HG03520 (cell line): ENCODE data around the gene BIRC6.
"Not testable (repeated sequence)": the region's sequence is repeated elsewhere in the genome, so short reads cannot be mapped to it uniquely, and the experiment has no call there.

Experiments used
- ATAC-seq: cut with Tn5 transposase; IDR thresholded peaks from one replicate; pipeline ENCODE4 v1.9.1; 2021; ENCODE audit warnings: mild to moderate bottlenecking, moderate library complexity; ENCODE audit not compliant: unreplicated experiment

Gene BIRC6

DNA sequence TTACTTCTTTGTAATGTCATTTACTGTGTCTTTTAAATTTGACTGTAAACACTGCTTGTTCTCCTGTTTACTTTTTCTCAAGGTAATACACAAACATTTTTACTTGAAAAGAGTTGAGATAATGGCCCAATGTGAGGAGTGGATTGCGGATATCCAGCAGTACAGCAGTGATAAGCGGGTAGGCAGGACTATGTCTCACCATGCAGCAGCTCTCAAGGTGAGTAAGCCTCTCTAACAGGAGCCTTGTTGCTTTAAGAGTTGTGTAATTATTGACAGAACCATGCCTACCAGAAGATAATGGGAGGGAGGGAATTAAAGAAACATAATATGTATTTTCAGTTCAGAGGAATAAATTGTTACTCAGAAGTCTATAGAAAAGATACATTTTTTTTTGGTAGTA lies 254.5 kb downstream of the BIRC6 start:
- ATAC-seq: no peak

DNA sequence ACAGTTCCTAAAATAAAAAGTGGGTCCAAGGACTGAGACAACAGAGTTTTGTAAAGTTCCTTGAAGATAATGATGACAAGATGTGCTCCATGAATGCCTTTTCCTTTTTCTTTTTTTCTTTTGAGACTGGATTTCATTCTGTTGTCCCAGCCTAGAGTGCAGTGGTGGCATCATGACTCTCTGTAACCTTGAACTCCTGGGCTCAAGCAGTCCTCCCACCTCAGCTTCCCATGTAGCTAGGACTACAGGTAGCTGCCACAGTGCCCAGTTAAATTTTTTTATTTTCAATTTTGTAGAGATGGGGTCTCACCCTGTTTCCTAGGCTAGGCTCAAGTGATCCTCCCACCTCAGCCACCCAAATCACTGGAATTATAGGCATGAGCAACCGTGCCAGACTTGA lies 254.9 kb downstream of the BIRC6 start:
- no peak for ATAC-seq

DNA sequence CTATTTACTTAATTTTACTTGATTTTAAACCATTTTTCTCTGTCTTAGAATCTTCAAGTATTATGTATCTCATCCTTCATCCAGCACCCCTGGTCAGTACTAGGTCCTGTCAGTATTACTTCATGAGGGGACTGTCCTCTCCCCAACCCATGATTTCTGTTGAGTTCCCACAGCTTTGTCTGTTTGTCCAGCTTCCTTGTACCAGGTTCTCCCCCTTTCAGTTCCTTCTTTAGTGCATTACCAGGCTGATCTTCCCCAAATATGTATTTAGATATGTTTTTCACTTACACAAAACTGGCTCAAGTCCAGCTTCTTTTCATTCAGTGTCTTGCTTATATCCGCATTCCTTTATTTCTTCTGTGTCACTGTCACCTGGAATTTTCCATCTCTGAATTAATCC lies 257.3 kb downstream of the BIRC6 start:
- no peak for ATAC-seq

DNA sequence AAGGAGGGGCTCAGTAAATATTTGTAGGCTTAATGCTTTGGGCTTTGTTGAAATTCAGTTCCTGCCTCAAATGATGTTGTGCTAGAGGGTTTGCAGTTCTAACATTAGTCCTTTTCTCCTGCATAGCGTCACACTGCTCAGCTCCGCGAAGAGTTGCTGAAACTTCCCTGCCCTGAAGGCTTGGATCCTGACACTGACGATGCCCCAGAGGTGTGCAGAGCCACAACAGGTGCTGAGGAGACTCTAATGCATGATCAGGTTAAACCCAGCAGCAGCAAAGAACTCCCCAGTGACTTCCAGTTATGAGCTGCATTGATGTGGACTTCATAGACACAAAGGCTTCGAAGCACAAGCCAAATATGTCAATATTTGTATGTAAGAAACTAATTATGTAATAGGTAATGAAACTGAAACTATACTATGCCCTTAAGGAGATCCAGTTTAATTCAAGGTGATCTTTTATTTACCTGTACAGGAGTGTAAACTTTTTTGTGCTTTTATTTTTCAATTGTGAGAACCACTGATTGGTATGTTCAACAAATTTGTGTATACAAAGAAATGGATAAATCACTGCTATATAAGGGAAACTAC lies 260.9 kb downstream of the BIRC6 start:
- no peak for ATAC-seq

DNA sequence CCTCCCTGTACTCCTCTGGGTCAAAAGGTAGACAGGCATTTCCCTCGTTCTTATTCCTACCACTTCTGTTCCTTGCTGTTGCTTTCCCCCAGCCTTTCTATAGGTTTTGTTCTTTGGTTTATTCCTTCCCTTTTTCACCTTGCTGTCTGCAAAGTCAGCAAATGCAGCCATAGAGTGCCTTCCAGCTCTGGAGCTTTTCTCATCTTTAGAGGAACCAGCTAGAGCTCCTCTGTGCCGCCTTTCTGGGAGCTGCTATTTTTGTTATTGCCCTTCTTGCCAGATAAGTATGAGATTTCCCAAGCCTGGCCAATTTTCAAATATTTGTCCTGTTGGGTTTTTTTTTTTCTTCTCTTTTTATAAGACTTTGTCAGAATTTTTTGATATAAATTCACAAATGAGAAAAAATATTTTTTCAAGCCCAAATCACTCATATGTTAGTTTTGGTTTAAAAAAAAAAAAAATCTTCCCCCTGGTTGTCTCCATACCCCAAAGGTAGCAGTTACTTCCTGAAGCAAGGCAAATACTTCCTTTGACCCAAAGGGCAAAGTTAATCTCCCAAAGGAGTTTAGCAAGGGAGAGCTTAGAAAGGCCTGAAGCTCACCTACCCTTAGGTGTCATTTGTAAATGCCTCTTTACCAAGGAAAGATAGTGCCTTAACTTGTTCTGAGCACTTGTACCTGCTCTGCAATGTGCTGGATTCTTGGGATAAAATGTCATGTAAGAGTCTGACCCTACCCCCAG lies 265.9 kb downstream of the BIRC6 start:
- no peak for ATAC-seq

DNA sequence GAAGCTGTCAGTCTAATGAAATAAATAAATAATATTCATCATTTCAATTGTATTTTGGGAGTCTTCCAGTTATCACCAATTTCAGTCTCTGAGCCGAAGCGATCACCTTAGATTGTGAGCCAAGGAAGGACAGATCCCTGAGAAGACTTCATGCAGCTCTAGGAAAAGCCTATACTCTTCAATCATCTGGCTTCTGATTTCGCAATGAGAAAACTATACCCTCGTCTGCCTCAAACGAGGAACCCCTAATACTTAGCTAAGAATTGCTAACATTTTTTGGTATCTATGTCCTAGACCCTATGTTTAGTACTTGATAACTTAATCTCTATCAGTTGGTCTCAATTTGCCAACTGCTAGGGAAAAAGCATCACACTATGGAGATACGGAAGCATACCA lies 266.5 kb downstream of the BIRC6 start:
- no peak for ATAC-seq

DNA sequence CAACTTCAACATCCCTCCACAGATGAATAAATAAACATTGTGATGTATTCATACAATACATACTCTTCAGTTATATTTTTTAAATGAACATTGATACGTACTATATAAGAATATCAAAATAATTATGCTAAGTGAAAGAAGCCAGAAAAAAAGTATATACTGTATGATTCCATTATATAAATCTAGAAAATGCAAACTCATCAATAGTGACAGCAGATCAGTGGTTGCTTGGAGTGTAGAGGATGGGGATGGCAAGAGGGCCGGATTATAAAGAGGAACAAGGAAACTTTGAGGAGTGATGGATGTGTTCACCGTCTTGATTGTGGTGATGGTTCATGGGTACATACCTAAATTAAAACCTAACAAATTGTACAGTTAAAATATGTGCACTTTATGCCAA lies 268.0 kb downstream of the BIRC6 start:
- no peak for ATAC-seq

DNA sequence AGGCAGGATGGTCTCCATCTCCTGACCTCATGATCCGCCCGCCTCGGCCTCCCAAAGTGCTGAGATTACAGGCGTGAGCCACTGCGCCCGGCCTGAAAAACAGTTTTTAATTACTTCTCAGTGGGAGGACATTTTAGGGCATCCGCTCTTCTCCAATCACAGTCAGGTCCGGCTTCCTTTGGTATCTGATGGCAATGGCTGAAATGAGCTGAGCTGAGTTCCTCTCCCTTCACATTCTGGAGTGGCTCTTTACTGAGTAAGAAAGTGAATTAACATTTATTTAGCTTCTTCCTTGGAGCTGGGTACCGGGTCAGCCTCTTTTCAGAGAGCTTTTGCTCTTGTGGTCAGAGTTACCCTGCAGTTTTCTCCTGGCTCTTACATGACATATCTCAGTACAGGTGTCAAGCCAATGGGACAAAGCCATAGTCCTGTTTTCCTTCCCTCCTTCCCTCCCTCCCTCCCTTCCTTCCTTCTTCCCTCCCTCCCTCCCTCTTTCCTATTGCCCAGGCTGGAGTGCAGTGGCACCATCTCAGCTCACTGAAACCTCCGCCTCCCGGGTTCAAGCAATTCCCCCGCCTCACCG lies 269.9 kb downstream of the BIRC6 start:
- ATAC-seq: no peak

DNA sequence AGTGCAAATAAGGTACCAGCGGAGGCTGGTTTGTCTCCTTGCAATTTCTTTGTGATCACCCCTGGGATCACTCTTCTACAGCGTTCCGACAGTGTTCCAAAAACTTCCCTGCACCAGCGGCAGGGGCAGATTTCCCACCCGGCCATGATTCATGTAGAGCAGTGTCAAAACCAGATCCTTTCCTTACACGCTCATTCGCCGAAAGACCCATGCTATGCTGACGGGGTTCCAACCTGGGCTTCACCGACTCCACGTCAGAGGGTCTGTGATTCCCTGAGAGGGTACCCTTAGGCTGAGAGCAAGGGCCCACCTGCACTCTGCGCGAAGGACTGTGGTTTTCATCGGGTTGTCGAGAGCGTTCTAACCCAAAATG lies 270.6 kb downstream of the BIRC6 start:
- peak; percentile 32 for ATAC-seq

DNA sequence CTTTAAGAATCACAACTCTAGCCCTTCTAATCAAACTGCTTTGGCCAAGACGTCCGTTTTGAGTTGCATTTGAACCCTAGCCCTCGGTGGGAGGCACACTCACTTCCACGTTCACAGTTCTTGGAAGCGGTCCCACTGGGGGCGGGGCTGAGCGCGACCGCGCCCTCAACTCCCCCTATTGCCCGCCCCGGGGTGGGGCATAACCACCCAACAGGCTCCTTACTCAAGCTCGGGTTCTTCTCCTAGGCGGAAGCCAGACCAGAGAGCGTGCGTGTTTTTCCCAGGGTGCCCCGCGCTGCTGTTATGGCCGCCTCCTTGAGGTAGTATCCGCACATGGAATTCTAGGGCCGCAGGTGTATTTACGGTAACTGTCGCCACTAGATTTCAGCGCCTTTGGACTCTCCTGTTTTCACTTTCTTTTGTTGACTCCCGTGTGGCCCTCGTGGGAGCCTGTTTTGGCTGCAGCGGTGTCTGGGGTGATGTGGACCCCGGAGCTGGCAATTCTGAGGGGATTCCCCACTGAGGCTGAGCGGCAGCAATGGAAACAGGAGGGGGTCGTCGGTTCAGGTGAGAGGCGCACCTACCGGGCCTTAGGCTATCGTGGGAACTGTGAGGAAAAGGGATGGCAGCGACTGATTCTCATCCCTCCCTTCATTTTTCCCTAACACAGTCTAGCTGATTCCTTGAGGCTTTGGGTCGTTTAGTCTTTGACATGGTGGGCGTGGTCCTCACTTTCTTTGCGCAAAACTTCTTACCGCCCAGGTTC lies 271.2 kb downstream of the BIRC6 start, which contains the start of gene TTC27:
TSS of gene TTC27 (plus strand) at position 237 of the 766 bp plus-strand sequence. CDS start at position 480, 243 bp downstream.
- peak; percentile 99 for ATAC-seq

DNA sequence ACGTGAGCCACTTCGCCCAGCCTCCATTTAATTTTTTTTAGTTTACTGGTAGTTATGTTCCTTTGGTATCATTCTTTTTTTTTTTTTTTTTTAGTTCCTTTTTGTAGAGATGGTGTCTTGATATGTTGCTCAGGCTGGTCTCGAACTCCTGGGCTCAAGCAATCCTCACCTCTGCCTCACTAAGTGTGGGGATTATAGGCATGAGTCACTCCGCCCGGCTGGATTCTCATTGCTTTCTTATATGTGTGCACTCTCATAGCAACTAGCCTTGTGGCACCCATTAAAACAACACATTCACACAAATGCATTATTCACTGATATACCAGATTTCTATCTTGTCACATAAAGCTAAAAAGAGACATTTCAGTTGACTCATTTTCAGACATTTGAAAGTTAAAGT lies 275.3 kb downstream of the BIRC6 start:
- no peak for ATAC-seq

DNA sequence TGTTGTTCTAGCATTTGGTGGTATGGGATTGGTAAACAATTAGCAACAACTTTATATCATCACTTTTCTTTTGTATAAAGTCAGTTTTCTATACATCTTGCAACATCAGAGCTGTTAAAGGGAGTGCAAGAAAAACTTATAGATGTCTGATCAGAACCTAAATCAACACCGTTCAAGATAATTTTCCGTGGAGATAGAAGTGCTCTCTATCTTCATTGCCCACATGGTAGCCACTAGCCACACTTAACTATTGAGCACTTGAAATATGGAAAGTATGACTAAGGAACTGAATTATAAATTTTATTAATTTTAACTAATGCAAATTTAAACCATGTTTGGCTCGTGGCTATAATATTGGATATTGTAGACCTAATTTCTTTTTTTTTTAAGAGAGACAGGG lies 276.2 kb downstream of the BIRC6 start:
- ATAC-seq: no peak

DNA sequence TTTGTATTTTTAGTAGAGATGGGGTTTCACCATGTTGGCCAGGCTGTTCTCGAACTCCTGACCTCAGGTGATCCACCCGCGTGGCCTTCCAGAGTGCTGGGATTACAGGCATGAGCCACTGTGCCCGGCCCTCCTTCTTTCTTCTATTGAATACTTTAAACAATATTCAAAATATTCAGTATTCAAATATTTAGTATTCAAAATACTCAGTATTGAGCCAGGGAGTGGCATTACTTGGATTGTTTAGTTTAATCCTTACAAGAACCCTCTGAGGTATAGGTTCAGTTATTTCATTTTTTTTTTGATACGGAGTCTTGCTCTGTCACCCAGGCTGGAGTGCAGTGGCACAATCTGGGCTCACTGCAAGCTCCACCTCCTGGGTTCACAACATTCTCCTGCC lies 281.7 kb downstream of the BIRC6 start:
- ATAC-seq: not testable (repeated sequence)

DNA sequence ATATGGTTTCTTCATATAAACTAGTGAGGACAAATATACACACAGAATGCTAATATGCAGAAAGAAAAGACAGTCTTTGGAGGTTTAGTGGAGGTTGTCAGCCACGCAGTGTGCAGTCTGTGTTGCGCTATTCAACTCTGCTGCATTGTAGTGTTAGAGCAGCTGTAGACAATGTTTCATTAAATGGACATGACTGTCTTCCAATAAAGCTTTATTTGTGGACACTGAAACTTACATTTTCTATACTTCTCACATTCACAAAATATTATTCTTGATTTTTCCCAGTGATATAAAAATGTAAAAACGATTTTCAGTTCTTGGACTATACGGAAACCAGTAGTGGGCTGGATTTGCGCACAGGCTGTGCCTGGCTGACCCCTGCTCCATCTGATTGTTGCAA lies 284.4 kb downstream of the BIRC6 start:
- no peak for ATAC-seq

DNA sequence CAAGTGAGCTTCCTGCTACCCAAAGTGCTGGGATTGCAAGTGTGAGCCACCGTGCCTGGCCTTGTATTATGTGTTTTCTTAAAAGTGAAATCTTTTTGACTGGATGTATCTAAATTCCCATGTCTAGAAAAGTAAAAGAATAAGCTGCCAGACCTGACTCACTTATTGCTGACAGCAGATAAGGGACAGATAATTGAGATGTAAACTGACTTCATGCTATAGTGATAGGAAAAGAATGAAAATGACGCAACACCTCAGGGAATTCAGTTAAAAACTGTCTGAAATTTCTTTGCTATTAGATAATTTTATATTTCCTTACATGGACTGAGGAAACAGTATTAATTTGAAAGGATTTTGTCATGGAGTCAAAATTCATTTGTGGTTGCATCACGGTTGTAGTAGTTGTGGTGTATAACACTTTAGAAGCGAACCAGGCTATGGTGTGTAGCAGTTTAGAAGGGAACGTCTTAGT lies 290.4 kb downstream of the BIRC6 start:
- no peak for ATAC-seq

DNA sequence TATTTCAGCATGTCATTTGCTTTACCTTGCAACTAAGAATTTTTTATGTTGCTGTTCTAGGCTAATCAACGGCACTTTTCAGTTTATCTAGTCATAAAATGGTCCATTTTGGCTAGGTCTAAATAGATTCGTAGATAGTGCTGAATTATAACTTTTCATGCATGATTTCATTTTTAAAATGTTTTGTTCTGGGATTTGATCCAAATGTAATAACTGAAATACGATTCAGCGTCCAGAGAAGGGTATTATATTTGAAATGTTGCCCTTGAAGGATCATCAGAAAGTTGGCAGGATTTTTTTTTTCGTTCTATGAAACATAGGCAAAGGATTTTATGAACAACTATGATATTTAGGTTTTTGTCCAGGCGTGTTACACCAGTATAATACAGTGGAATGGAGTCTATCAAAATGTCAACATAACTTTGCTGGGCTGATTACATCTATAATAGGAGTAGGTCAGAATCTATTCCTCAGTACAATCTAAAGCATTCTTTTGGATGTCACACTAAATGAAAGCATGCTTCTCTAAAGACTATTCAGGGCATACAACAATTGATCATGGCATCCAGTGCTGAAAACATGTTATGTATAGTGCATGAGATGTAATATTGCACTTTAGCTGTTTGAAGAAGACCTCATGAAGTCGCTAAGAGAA lies 295.9 kb downstream of the BIRC6 start:
- no peak for ATAC-seq

DNA sequence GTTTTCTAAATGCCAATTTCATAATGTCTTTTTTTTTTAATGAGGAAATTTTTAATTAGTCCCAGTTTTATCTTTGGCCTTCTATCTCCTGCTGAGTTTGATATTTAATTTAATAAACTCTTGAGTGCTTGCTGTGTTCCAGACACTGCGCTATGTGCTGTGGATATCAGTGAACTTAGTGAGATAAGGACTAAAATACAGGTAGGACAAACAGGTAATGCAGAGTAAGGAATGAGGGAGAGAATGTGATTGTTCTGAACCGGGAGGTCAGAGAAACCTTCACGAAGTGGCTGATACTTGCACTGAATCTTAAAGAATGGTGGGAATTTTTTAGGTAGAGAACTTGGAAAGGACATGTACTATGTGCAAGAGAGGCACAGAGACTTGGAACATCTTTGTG lies 299.2 kb downstream of the BIRC6 start:
- ATAC-seq: no peak

DNA sequence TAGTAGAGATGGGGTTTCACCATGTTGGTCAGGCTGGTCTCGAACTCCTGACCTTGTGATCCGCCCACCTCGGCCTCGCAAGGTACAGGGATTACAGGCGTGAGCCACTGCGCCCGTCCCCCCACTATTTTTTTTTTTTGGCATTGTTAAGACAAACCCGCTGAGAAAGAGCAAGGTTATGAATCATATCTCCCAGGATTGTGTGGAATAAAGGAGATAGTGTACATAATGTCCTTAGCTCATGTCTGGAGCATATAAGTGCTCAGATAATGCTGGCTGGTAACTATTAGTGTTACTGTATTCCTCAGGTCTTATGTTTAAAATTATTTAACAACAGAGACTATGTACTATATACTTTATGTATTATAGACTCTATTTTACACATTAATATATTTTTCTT lies 307.0 kb downstream of the BIRC6 start:
- no peak for ATAC-seq

DNA sequence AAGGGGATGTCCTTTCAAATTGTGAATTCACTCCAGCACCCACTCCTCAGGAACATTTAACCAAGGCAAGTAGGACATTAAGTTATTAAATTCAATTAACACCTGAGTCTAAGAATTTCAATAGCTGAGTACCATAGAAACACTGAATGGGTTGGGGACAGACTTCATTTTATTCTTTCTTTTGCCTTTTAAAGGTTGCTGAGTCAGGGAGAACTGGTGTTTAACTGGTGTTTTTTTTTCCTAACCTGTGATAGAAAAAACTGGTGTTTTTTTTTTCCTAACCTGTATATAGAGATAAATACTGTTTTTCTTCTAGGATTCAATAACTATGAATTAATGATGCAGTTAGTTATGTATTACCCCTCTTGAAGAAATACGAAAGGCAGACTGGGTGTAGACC lies 309.9 kb downstream of the BIRC6 start:
- no peak for ATAC-seq

DNA sequence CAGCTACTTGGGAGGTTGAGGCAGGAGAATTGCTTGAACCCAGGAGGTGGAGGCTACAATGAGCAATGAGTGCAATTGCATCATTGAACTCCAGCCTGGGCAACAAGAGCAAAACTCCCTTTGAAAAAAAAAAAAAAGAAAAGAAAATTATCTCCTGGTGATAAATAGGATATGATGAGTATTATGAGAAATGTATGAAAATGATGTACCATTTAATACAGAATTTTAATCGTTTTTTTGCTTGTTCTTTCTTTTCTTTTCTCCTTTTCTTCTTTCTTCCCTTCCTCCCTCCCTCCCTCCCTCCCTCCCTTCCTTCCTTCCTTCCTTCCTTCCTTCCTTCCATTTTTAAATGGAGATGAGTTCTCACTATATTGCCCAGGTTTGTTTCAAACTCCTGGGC lies 311.4 kb downstream of the BIRC6 start:
- no peak for ATAC-seq
